Bronchial epithelial cell (primary cell): ENCODE data around the gene SHISA4. TPM values are rescaled to one million over a fixed set of nuclear protein-coding genes. Genes with fewer than 3 reads are reported as not detected.

Source experiments
- DNase-seq: peaks from one replicate; pipeline ENCODE4 v3.0.0-alpha.2; 2010; ENCODE audit warnings: low read depth
- FAIRE-seq: peaks from 2 replicates; lab custom pipeline; 2011; peaks lifted over from hg19 to GRCh38; lab: Jason Lieb, UNC
- H3K27me3 ChIP-seq: 2 replicates; pipeline ENCODE4 v1.5.1; 2011; ENCODE audit warnings: low read length; ENCODE audit not compliant: control insufficient read depth, insufficient read depth
- H3K36me3 ChIP-seq: 2 replicates; pipeline ENCODE4 v1.5.1; 2011; ENCODE audit warnings: low read length; ENCODE audit not compliant: control insufficient read depth, insufficient read depth
- H3K4me3 ChIP-seq: 2 replicates; pipeline ENCODE4 v1.5.1; 2011; ENCODE audit warnings: mild to moderate bottlenecking, low read depth, low read length, control low read depth
- CTCF ChIP-seq: IDR thresholded peaks from 2 replicates; pipeline ENCODE4 v1.5.1; 2011; ENCODE audit warnings: mild to moderate bottlenecking, moderate library complexity, low read length, control low read depth, inconsistent platforms; ENCODE audit not compliant: insufficient read depth, severe bottlenecking
- total RNA-seq: library from RNA; depleted of rRNA; stranded (reverse); fragments of >200 nt; gene quantifications from 2 replicates; pipeline ENCODE4 v1.2.1, GENCODE V29; 2014

The SHISA4 gene
- total RNA-seq, 1 donor from 2014 or later: 3.9 TPM

GRCh38 chr1:201930803-201931202, 42.1 kb downstream of the SHISA4 start:
- Histone ChIP-seq H3K27me3 (no peaks in the 10 kb centered on the region), H3K36me3 (no peaks in the 10 kb centered on the region), H3K4me3 (no peak overlapping the region)
- no peak for DNase-seq
- TF ChIP-seq CTCF: no peak
- FAIRE-seq: no peak

GRCh38 chr1:201933840-201934430, 45.2 kb downstream of the SHISA4 start:
- no peaks in the 10 kb centered on the region for H3K27me3 ChIP-seq
- FAIRE-seq (no peak), DNase-seq (no peak)
- H3K4me3 ChIP-seq: no peak overlapping the region
- no peak for TF ChIP-seq CTCF
- no peaks in the 10 kb centered on the region for H3K36me3 ChIP-seq

DNA sequence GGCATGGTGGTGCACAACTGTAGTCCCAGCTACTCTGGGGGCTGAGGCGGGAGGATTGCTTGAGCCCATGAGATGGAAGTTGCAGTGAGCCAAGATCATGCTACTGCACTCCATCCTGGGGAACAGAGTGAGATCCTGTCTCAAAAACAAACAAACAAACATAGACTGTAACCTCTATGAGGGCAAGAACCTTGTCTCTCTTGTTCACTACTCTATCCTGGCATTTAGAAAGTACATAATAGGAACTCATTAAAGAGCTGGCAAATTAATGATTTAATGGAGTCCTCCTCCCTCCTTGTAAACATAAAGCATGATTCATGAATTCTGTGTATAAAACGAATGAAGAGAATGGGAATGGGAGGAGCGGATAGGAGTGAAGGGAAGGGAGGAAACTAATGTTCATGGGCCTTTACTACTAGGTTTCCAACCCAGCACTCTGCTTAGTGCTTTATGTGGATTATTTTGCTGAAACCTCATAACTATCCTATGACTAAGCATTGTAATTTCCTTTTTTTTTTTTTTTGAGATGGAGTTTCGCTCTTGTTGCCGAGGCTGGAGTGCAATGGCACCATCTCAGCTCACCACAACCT, 49.0 kb downstream of the SHISA4 start:
- Histone ChIP-seq H3K27me3 (no peaks in the 10 kb centered on the region), H3K4me3 (no peak overlapping the region), H3K36me3 (no peaks in the 10 kb centered on the region)
- DNase-seq (peak; percentile 61), FAIRE-seq (no peak)
- no peak for TF ChIP-seq CTCF

- Histone ChIP-seq H3K36me3 (no peaks in the 10 kb centered on the region), H3K4me3 (no peak overlapping the region), H3K27me3 (no peaks in the 10 kb centered on the region)
- DNase-seq (no peak), FAIRE-seq (no peak)
- no peak for TF ChIP-seq CTCF
These were observed 49.8 kb downstream of the SHISA4 start for GRCh38 chr1:201938440-201939035.

- no peak overlapping the region for H3K4me3 ChIP-seq
- no peak for DNase-seq
- no peak for FAIRE-seq
- TF ChIP-seq CTCF: no peak
- no peaks in the 10 kb centered on the region for H3K27me3 ChIP-seq
- no peaks in the 10 kb centered on the region for H3K36me3 ChIP-seq
These were observed 50.5 kb downstream of the SHISA4 start for GRCh38 chr1:201939148-201939547.
